K562 (cell line): ENCODE data around the gene RASAL3. TPM values are rescaled to one million over a fixed set of nuclear protein-coding genes. Genes with fewer than 3 reads are reported as not detected.
A peak's percentile ranks its signal among the peaks of the same experiment; 100 is the strongest.

Experiments
- ARID4B ChIP-seq: sonication (generic); formaldehyde crosslinking; IDR thresholded peaks from 2 replicates; pipeline ENCODE4 v1.8.0; 2022; ENCODE audit warnings: mild to moderate bottlenecking, missing genetic modification reagents
- CBFA2T2 ChIP-seq: fragments of 450-650 bp; conservative IDR thresholded peaks from 2 replicates; pipeline ENCODE4 v1.6.1; 2017; ENCODE audit warnings: mild to moderate bottlenecking
- CEBPG ChIP-seq, 3 experiments: fragments of 200-800 bp in 1 of 3; sonication (Bioruptor generic) in 1 of 3; sonication (generic) in 1 of 3; formaldehyde crosslinking in 1 of 3; IDR thresholded peaks in 2 of 3; conservative IDR thresholded peaks in 1 of 3; 2 replicates each; pipeline versions ENCODE4 v1.6.1 to v1.8.0; 2016 to 2022; ENCODE audit warnings: missing compliant biosample characterization in 2 of 3, missing genetic modification characterization in 2 of 3, mild to moderate bottlenecking in 1 of 3, missing genetic modification reagents in 1 of 3
- CTCF ChIP-seq, 3 experiments: IDR thresholded peaks in 2 of 3; conservative IDR thresholded peaks in 1 of 3; 2 replicates each; pipeline ENCODE4 v1.5.1; 2011 to 2012; ENCODE audit warnings: low read length in 3 of 3, mild to moderate bottlenecking in 3 of 3, control low read depth in 2 of 3, improper control_type of control experiment in 1 of 3, inconsistent platforms in 1 of 3, low read depth in 1 of 3, mixed read lengths in 1 of 3, moderate library complexity in 1 of 3; ENCODE audit not compliant: insufficient read depth in 2 of 3
- EP400 ChIP-seq: fragments of 450-650 bp; IDR thresholded peaks from 2 replicates; pipeline ENCODE4 v1.6.1; 2017; ENCODE audit warnings: antibody characterized with exemption, mild to moderate bottlenecking, moderate library complexity
- FOS ChIP-seq: IDR thresholded peaks from 3 replicates; pipeline ENCODE4 v1.6.1; 2011; ENCODE audit not compliant: insufficient read length; ENCODE audit errors: extremely low read depth
- HCFC1 ChIP-seq: IDR thresholded peaks from 2 replicates; pipeline ENCODE4 v1.6.1; 2012; ENCODE audit warnings: low read depth, low read length, improper control_type of control experiment
- HMG20A ChIP-seq: fragments of 450-650 bp; formaldehyde crosslinking; conservative IDR thresholded peaks from 2 replicates; pipeline ENCODE4 v1.4.0; 2020; ENCODE audit warnings: mild to moderate bottlenecking, mixed read lengths
- ILK ChIP-seq: fragments of 450-650 bp; IDR thresholded peaks from 2 replicates; pipeline ENCODE4 v1.6.1; 2016; ENCODE audit warnings: missing genetic modification characterization, low read depth, mild to moderate bottlenecking, missing compliant biosample characterization, moderate library complexity, borderline replicate concordance
- KDM5B ChIP-seq: fragments of 200-600 bp; sonication (generic); IDR thresholded peaks from 2 replicates; pipeline ENCODE4 v1.6.1; 2012; ENCODE audit warnings: low read depth, mild to moderate bottlenecking, moderate library complexity, low read length, control low read depth, inconsistent platforms; ENCODE audit not compliant: insufficient replicate concordance
- MYC ChIP-seq, 2 experiments: fragments of 250-450 bp in 1 of 2; sonication (Bioruptor Pico) in 1 of 2; IDR thresholded peaks; 2 replicates each; pipeline versions ENCODE4 v1.5.1 to v1.6.1; 2012 to 2021; ENCODE audit warnings: low read depth in 2 of 2, borderline replicate concordance in 1 of 2, improper control_type of control experiment in 1 of 2, low read length in 1 of 2, mild to moderate bottlenecking in 1 of 2, moderate library complexity in 1 of 2
- NCOA2 ChIP-seq, 2 experiments: fragments of 450-650 bp; IDR thresholded peaks; 2 replicates each; pipeline ENCODE4 v1.6.1; 2018; ENCODE audit warnings: mild to moderate bottlenecking in 2 of 2, moderate library complexity in 1 of 2; ENCODE audit not compliant: partially characterized antibody in 2 of 2
- NFRKB ChIP-seq: fragments of 450-650 bp; IDR thresholded peaks from 2 replicates; pipeline ENCODE4 v1.6.1; 2016; ENCODE audit warnings: low read depth
- RBFOX2 ChIP-seq: fragments of 200-400 bp; formaldehyde crosslinking; IDR thresholded peaks from 2 replicates; pipeline ENCODE4 v1.6.1; 2017; ENCODE audit warnings: low read depth, mild to moderate bottlenecking, low read length, moderate library complexity
- ZBTB33 ChIP-seq: sonication (generic); formaldehyde crosslinking; IDR thresholded peaks from 2 replicates; pipeline ENCODE4 v1.8.1; 2023; ENCODE audit warnings: mild to moderate bottlenecking, missing genetic modification reagents
- polyA plus RNA-seq, 8 experiments: library from polyadenylated mRNA; depleted of rRNA in 4 of 8; stranded (reverse) in 5 of 8; unstranded in 3 of 8; fragments of >200 nt; fragmentation: Nextera tagmentation in 2 of 8; fragmentation: Illumina TruSeq in 1 of 8; extraction: Ambion mirVana in 2 of 8; extraction: Trizol in 1 of 8; gene quantifications; 2 replicates each; pipeline versions ENCODE4 v1.2.1 to v1.2.3, GENCODE V29; 2011 to 2014; ENCODE audit warnings: inconsistent platforms in 1 of 8, missing spikeins in 1 of 8
- total RNA-seq, 7 experiments: library from RNA; depleted of rRNA in 6 of 7; stranded (reverse); fragments of >200 nt in 6 of 7; fragmentation: Illumina TruSeq in 2 of 7; extraction: Trizol in 2 of 7; gene quantifications; 2 replicates each; pipeline versions ENCODE4 v1.2.1 to v1.2.3, GENCODE V29; 2011 to 2021; ENCODE audit warnings: low replicate concordance in 1 of 7

Gene RASAL3
- total and polyA plus RNA-seq, 9 of the 15 experiments (the other 6 are each of a cell fraction or from before 2014, with no cell fraction given), result 0.07 to 0.44 TPM; not detected in 7

- peak; percentile 45; the same call in 1 of the 2 replicates for TF ChIP-seq ARID4B (CRISPR knock-in tag)
- peak; percentile 60 for TF ChIP-seq MYC (IDR thresholded peaks at IDR 0.05; ENCODE audit: low read depth, low read length)
- TF ChIP-seq MYC (CRISPR knock-in tag; IDR thresholded peaks at IDR 0.05; ENCODE audit: borderline replicate concordance, low read depth), result peak; percentile 88
- TF ChIP-seq NFRKB, result peak; percentile 54; the same call in 1 of the 2 replicates
- TF ChIP-seq KDM5B, result peak; percentile 81
- no peak for TF ChIP-seq NCOA2 (IDR thresholded peaks at IDR 0.05; ENCODE audit: partially characterized antibody in 2 of 2)
- TF ChIP-seq RBFOX2, result peak; percentile 93
- TF ChIP-seq HCFC1, result peak; percentile 72
- peak; percentile 97 for TF ChIP-seq EP400
- peak; percentile 49; the same call in 1 of the 2 replicates for TF ChIP-seq ZBTB33 (CRISPR knock-in tag)
- TF ChIP-seq CTCF (IDR thresholded peaks at IDR 0.05 in 2 of 3, conservative IDR thresholded peaks at IDR 0.05 in 1 of 3; ENCODE audit: insufficient read depth in 2 of 3, low read depth in 1 of 3, low read length in 3 of 3), result peak; percentile 83 to 87 (median 86)
- TF ChIP-seq CEBPG (CRISPR knock-in tag; IDR thresholded peaks at IDR 0.05), result no peak
- no peak for TF ChIP-seq CEBPG (tag; conservative IDR thresholded peaks at IDR 0.05 in 1 of 2, IDR thresholded peaks at IDR 0.05 in 1 of 2)
- no peak for TF ChIP-seq ILK (tag)
- TF ChIP-seq HMG20A (CRISPR knock-in tag), result no peak
- TF ChIP-seq CBFA2T2, result no peak
- peak; percentile 100 for TF ChIP-seq FOS
These were observed 45.5 kb downstream of the RASAL3 start, which contains the start of gene AKAP8L (continued) for GRCh38 chr19:15418579-15419412.
